Keratinocyte (primary cell): ENCODE data around the gene CCL7.

ENCODE experiments used
- EZH2 ChIP-seq: IDR thresholded peaks from one replicate; pipeline ENCODE4 v1.6.1; 2012; ENCODE audit warnings: inconsistent platforms, mild to moderate bottlenecking, low read length, moderate library complexity
- TF ChIP-seq, protein P1 (sequence below), 3 experiments: IDR thresholded peaks in 1 of 3; conservative IDR thresholded peaks in 1 of 3; optimal IDR thresholded peaks in 1 of 3; 2 replicates in 2 of 3; 3 replicates in 1 of 3; pipeline versions ENCODE3 to v1.5.1; 2011; ENCODE audit warnings: low read length in 3 of 3, mild to moderate bottlenecking in 3 of 3, moderate library complexity in 2 of 3, control low read depth in 1 of 3, inconsistent platforms in 1 of 3; ENCODE audit not compliant: insufficient read depth in 2 of 3; ENCODE audit errors: extremely low read depth in 1 of 3

- TF ChIP-seq, protein P1, sequence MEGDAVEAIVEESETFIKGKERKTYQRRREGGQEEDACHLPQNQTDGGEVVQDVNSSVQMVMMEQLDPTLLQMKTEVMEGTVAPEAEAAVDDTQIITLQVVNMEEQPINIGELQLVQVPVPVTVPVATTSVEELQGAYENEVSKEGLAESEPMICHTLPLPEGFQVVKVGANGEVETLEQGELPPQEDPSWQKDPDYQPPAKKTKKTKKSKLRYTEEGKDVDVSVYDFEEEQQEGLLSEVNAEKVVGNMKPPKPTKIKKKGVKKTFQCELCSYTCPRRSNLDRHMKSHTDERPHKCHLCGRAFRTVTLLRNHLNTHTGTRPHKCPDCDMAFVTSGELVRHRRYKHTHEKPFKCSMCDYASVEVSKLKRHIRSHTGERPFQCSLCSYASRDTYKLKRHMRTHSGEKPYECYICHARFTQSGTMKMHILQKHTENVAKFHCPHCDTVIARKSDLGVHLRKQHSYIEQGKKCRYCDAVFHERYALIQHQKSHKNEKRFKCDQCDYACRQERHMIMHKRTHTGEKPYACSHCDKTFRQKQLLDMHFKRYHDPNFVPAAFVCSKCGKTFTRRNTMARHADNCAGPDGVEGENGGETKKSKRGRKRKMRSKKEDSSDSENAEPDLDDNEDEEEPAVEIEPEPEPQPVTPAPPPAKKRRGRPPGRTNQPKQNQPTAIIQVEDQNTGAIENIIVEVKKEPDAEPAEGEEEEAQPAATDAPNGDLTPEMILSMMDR (optimal IDR thresholded peaks at IDR 0.05 in 1 of 3, IDR thresholded peaks at IDR 0.05 in 1 of 3, conservative IDR thresholded peaks at IDR 0.05 in 1 of 3; ENCODE audit: extremely low read depth in 1 of 3, insufficient read depth in 2 of 3, low read length in 3 of 3) = no peak
- no peak for TF ChIP-seq EZH2
These were observed 42.3 kb upstream of the CCL7 start for GRCh38 chr17:34227707-34228106.
